Astrocyte of the spinal cord (primary cell): ENCODE data around the gene TRIM39.

Source experiments
- DNase-seq: peaks from one replicate; pipeline ENCODE4 v3.0.0; 2011; ENCODE audit warnings: low read depth, low spot score
- H3K4me3 ChIP-seq: 2 replicates; pipeline ENCODE4 v1.5.1; 2011; ENCODE audit warnings: low read depth, mild to moderate bottlenecking, low read length, moderate library complexity
- in situ Hi-C: cut with HindIII; loops from 2 replicates; pipeline ENCODE4 v1.10.0; 2017; ENCODE audit warnings: low sequenced_read_pairs
- TF ChIP-seq, protein P1 (sequence below): IDR thresholded peaks from 2 replicates; pipeline ENCODE4 v1.5.1; 2012; ENCODE audit warnings: low read depth, mild to moderate bottlenecking, low read length, inconsistent platforms

The TRIM39 gene

DNA sequence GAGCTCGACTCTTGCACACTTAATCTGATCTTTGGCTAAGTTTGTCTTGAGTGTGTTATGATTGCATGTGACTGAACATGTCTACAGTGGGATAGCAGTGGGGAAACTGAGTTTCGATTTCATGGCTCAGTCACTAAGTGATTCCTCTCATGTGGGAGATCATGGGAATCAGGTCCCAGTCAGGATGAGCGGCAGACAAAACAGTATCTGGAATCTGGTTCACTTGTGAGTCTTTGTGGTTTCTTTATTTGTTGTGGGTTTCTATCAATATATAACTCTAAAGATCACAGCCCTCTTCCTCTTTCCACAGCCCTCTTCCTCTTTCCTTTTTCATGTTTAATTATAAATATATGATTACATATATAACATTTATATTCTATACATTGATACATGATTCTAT lies 22.2 kb downstream of the TRIM39 start:
- no peak overlapping the region for H3K4me3 ChIP-seq
- DNase-seq, result no peak
- TF ChIP-seq, protein P1, sequence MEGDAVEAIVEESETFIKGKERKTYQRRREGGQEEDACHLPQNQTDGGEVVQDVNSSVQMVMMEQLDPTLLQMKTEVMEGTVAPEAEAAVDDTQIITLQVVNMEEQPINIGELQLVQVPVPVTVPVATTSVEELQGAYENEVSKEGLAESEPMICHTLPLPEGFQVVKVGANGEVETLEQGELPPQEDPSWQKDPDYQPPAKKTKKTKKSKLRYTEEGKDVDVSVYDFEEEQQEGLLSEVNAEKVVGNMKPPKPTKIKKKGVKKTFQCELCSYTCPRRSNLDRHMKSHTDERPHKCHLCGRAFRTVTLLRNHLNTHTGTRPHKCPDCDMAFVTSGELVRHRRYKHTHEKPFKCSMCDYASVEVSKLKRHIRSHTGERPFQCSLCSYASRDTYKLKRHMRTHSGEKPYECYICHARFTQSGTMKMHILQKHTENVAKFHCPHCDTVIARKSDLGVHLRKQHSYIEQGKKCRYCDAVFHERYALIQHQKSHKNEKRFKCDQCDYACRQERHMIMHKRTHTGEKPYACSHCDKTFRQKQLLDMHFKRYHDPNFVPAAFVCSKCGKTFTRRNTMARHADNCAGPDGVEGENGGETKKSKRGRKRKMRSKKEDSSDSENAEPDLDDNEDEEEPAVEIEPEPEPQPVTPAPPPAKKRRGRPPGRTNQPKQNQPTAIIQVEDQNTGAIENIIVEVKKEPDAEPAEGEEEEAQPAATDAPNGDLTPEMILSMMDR, result no peak
- in situ Hi-C loops, result no loop called here

DNA sequence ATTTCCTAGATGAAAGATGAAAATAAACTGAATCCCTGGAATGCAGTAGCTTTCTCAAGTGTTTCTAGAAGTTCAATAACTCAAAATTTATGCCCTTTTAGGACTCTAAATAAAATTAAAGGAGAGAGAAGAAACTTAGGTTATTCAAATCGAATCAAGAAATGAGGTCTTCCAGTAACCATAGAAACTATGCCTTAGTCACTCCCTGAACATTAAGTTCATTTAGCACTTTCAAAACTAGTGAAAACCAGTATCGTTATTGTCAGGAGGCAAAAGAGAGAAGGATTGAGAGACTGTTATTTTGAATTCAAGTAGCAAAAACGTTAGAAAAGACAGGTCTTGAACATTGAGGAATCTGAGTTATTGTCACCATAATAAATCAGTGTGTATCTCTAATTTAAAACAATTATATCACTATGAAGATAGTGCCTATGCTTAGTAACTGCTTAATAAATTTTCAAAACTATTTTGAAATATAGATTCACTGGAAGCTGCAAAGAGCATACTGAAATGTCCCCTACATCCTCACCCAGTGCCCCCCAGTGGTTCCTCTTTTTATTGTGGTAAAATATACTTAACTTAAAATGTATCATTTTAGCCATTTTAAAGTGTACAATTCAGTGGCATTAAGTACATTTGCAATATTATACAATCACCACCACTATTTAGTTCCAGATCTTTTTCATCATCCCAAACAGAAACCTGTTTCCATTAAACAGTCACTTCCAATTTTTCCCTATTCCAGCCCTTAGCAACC lies 22.9 kb downstream of the TRIM39 start:
- in situ Hi-C loops, result no loop called here
- no peak overlapping the region for H3K4me3 ChIP-seq
- TF ChIP-seq, protein P1, result no peak
- DNase-seq, result no peak

DNA sequence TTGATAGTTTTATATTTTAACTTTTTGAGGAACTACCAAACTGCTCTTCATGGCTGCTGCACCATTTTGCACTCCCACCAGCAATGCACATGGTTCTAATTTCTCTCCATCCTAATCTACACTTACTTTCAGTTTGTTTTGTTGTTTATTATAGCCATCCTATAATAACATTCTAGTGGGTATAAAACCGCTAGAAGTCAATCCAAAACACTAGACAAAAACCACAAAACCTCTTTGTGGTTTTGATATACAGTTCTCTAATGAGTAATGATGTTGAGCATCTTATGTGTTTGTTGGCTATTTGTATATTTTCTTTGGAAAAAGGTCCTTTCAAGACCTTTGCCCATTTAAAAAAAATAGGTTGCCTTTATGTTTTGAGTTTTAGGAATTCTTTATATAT lies 23.8 kb downstream of the TRIM39 start:
- in situ Hi-C loops, result no loop called here
- no peak for DNase-seq
- TF ChIP-seq, protein P1, result no peak
- no peak overlapping the region for H3K4me3 ChIP-seq

DNA sequence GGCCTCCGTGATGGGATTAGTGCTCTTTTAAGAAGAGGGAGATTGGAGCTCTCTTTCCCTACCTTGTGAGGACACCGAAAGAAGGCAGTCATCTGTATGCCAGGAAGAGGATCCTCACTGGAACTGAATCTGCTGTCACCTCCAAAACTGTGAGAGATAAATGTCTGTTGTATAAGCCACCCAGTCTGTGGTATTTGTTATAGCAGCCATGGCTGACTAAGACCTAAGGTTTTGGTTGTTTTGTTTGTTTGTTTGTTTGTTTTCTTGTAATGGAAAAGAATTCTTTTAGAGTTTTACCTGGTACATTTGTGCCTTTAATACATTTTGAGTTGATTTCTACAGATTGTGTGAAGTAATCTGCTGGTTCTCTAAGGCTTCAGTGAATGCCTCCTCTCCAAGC lies 25.8 kb downstream of the TRIM39 start:
- H3K4me3 ChIP-seq, result no peak overlapping the region
- TF ChIP-seq, protein P1, result no peak
- in situ Hi-C loops, result no loop called here
- DNase-seq, result no peak

DNA sequence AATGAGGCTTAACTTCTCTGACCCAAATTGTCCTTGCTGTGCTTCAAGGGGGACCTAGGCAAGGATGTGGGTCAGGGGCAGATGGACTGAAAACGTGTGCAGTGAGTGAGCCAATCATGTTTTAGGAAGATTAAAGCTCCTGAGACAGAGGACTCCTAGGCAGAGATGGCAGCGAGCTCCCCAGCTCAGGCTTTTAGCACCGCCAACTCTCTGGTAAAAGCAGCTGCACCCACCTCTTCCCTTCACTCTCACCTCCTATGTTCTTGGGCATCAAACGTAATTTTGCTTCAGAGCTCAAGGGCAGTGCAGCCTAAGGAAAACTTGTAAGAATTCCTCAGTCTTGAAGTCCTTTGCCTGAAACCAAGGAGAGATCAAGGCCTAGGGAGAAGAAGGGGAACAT lies 28.6 kb downstream of the TRIM39 start:
- in situ Hi-C loops, result no loop called here
- no peak overlapping the region for H3K4me3 ChIP-seq
- TF ChIP-seq, protein P1, result no peak
- DNase-seq, result no peak

DNA sequence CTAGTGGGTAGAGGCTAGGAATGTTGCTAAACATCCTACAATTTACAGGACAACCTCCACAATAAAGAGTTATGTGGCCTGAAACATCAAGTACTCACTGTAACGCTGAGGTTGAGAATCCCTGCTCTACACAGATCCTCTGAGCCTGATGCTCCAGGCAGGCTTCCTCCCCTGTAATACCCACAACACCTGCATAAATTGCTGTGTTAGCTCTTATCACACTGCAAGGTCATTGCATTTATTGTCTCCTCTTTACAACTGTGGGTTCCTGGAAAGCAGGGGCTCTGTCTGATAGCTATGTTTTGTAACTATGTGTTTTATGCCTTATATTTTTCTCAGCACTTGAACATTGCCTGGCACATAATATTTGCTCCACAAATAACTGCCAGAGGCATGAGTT lies 29.8 kb downstream of the TRIM39 start:
- in situ Hi-C loops, result no loop called here
- DNase-seq, result no peak
- no peak overlapping the region for H3K4me3 ChIP-seq
- TF ChIP-seq, protein P1, result no peak
